ENCODE measurements around the gene AFDN.
A peak's percentile ranks its signal among the peaks of the same experiment; 100 is the strongest.

The AFDN gene

GRCh38 chr6:167827583-167828324, 1.0 kb downstream of the AFDN start:
- no peak for TF ChIP-seq Cebpa-rat (IDR thresholded peaks at IDR 0.05)
- peak overlapping the region; percentile 73 for H3K9ac ChIP-seq
- H3K27ac ChIP-seq: peak overlapping the region; percentile 40; the same call in 1 of the 2 replicates
- H3K9me3 ChIP-seq: no peaks in the 10 kb centered on the region
- peaks cover 55% of the 10 kb centered on the region for H4K20me1 ChIP-seq
- H3K4me2 ChIP-seq: peak overlapping the region; percentile 89
- H3K4me3 ChIP-seq: peak overlapping the region; percentile 86
- peaks cover 23% of the 10 kb centered on the region for H3K4me1 ChIP-seq
- H3K36me3 ChIP-seq: no peaks in the 10 kb centered on the region
- H3K27me3 ChIP-seq: peaks cover 30% of the 10 kb centered on the region

- Histone ChIP-seq H3K27ac (no peak overlapping the region), H3K9me3 (no peaks in the 10 kb centered on the region), H3K36me3 (no peaks in the 10 kb centered on the region), H3K4me2 (peak overlapping the region; percentile 89), H3K27me3 (peaks cover 30% of the 10 kb centered on the region), H3K9ac (no peak overlapping the region), H4K20me1 (peaks cover 61% of the 10 kb centered on the region), H3K4me1 (peaks cover 29% of the 10 kb centered on the region), H3K4me3 (peak overlapping the region; percentile 86)
- TF ChIP-seq Cebpa-rat (IDR thresholded peaks at IDR 0.05): no peak
These were observed 1.7 kb downstream of the AFDN start for GRCh38 chr6:167828325-167828956.

GRCh38 chr6:167829513-167829912, 2.8 kb downstream of the AFDN start:
- H3K4me1 ChIP-seq: peaks cover 30% of the 10 kb centered on the region
- H3K4me3 ChIP-seq: no peak overlapping the region
- H3K36me3 ChIP-seq: no peaks in the 10 kb centered on the region
- no peak overlapping the region for H3K9ac ChIP-seq
- H4K20me1 ChIP-seq: peaks cover 72% of the 10 kb centered on the region
- H3K4me2 ChIP-seq: no peak overlapping the region
- H3K9me3 ChIP-seq: no peaks in the 10 kb centered on the region
- TF ChIP-seq Cebpa-rat (IDR thresholded peaks at IDR 0.05): no peak
- peaks cover 30% of the 10 kb centered on the region for H3K27me3 ChIP-seq
- no peak overlapping the region for H3K27ac ChIP-seq

GRCh38 chr6:167831281-167831828, 4.6 kb downstream of the AFDN start:
- Histone ChIP-seq H3K9ac (no peak overlapping the region), H3K27me3 (peaks cover 17% of the 10 kb centered on the region), H3K4me2 (no peak overlapping the region), H3K9me3 (no peaks in the 10 kb centered on the region), H3K4me1 (peaks cover 17% of the 10 kb centered on the region), H3K27ac (no peak overlapping the region), H3K36me3 (no peaks in the 10 kb centered on the region), H3K4me3 (no peak overlapping the region), H4K20me1 (peaks cover 91% of the 10 kb centered on the region)
- TF ChIP-seq Cebpa-rat (IDR thresholded peaks at IDR 0.05): no peak

- peaks cover 100% of the 10 kb centered on the region for H4K20me1 ChIP-seq
These were observed 6.0 kb downstream of the AFDN start for GRCh38 chr6:167832497-167833395.

GRCh38 chr6:167833396-167833763, 6.7 kb downstream of the AFDN start:
- H4K20me1 ChIP-seq: peaks cover 100% of the 10 kb centered on the region
- no peak overlapping the region for H3K4me3 ChIP-seq
- no peak for TF ChIP-seq Cebpa-rat (IDR thresholded peaks at IDR 0.05)
- H3K9me3 ChIP-seq: no peaks in the 10 kb centered on the region
- H3K4me2 ChIP-seq: peak overlapping the region; percentile 3; the same call in 1 of the 2 replicates
- no peaks in the 10 kb centered on the region for H3K36me3 ChIP-seq
- H3K27me3 ChIP-seq: peaks cover 13% of the 10 kb centered on the region; the same call in 1 of the 2 replicates
- no peak overlapping the region for H3K27ac ChIP-seq
- peaks cover 12% of the 10 kb centered on the region; the same call in 1 of the 2 replicates for H3K4me1 ChIP-seq
- no peak overlapping the region for H3K9ac ChIP-seq

More at GRCh38 chr6:167832497-167833395, 6.0 kb downstream of the AFDN start:
- no peaks in the 10 kb centered on the region for H3K9me3 ChIP-seq
- peaks cover 16% of the 10 kb centered on the region; the same call in 1 of the 2 replicates for H3K4me1 ChIP-seq
- H3K4me2 ChIP-seq: peak overlapping the region; percentile 3; the same call in 1 of the 2 replicates
- H3K9ac ChIP-seq: no peak overlapping the region
- no peak for TF ChIP-seq Cebpa-rat (IDR thresholded peaks at IDR 0.05)
- no peak overlapping the region for H3K4me3 ChIP-seq
- H3K36me3 ChIP-seq: no peaks in the 10 kb centered on the region
- H3K27ac ChIP-seq: no peak overlapping the region
- peaks cover 16% of the 10 kb centered on the region; the same call in 1 of the 2 replicates for H3K27me3 ChIP-seq

- Histone ChIP-seq H3K4me1 (peaks cover 11% of the 10 kb centered on the region; the same call in 1 of the 2 replicates), H3K4me2 (no peak overlapping the region), H3K36me3 (no peaks in the 10 kb centered on the region), H3K9me3 (no peaks in the 10 kb centered on the region), H3K4me3 (no peak overlapping the region), H3K9ac (no peak overlapping the region), H3K27ac (no peak overlapping the region), H3K27me3 (no peaks in the 10 kb centered on the region; the same call in 1 of the 2 replicates), H4K20me1 (peaks cover 100% of the 10 kb centered on the region)
- no peak for TF ChIP-seq Cebpa-rat (IDR thresholded peaks at IDR 0.05)
These were observed 8.5 kb downstream of the AFDN start for GRCh38 chr6:167835260-167835659.

GRCh38 chr6:167836721-167837120, 10.0 kb downstream of the AFDN start:
- Histone ChIP-seq H4K20me1 (peaks cover 100% of the 10 kb centered on the region), H3K9me3 (no peaks in the 10 kb centered on the region), H3K36me3 (no peaks in the 10 kb centered on the region), H3K27me3 (no peaks in the 10 kb centered on the region), H3K27ac (no peak overlapping the region), H3K9ac (no peak overlapping the region), H3K4me3 (no peak overlapping the region), H3K4me2 (no peak overlapping the region), H3K4me1 (peaks cover 11% of the 10 kb centered on the region; the same call in 1 of the 2 replicates)
- no peak for TF ChIP-seq Cebpa-rat (IDR thresholded peaks at IDR 0.05)

- Histone ChIP-seq H4K20me1 (peaks cover 100% of the 10 kb centered on the region), H3K27me3 (no peaks in the 10 kb centered on the region), H3K27ac (no peak overlapping the region), H3K9me3 (no peaks in the 10 kb centered on the region), H3K36me3 (no peaks in the 10 kb centered on the region), H3K4me1 (peaks cover 2% of the 10 kb centered on the region; the same call in 1 of the 2 replicates), H3K4me2 (no peak overlapping the region), H3K4me3 (no peak overlapping the region), H3K9ac (no peak overlapping the region)
- TF ChIP-seq Cebpa-rat (IDR thresholded peaks at IDR 0.05): no peak
These were observed 11.6 kb downstream of the AFDN start for GRCh38 chr6:167838207-167838748.
